Sigmoid colon (tissue), 4 donors: ENCODE data around the gene DNAAF5.

ENCODE experiments used
- CTCF ChIP-seq, 4 experiments: fragments of 450-650 bp in 3 of 4; fragments of 200-600 bp in 1 of 4; IDR thresholded peaks; one replicate each; pipeline ENCODE4 v1.5.1; 2016 to 2019; ENCODE audit warnings: antibody characterized with exemption in 4 of 4, mild to moderate bottlenecking in 3 of 4, moderate library complexity in 2 of 4
- POLR2AphosphoS5 ChIP-seq, 4 donors: sonication (generic); formaldehyde crosslinking; IDR thresholded peaks; one replicate each; pipeline ENCODE4 v1.6.1; 2017; ENCODE audit warnings: antibody characterized with exemption in 4 of 4

GRCh38 chr7:728602-729001, 2.1 kb downstream of the DNAAF5 start:
- no peak for TF ChIP-seq CTCF (IDR thresholded peaks at IDR 0.05)
- TF ChIP-seq POLR2AphosphoS5 (IDR thresholded peaks at IDR 0.05), result no peak
